ENCODE results near the gene MAL.

MAL gene

DNA sequence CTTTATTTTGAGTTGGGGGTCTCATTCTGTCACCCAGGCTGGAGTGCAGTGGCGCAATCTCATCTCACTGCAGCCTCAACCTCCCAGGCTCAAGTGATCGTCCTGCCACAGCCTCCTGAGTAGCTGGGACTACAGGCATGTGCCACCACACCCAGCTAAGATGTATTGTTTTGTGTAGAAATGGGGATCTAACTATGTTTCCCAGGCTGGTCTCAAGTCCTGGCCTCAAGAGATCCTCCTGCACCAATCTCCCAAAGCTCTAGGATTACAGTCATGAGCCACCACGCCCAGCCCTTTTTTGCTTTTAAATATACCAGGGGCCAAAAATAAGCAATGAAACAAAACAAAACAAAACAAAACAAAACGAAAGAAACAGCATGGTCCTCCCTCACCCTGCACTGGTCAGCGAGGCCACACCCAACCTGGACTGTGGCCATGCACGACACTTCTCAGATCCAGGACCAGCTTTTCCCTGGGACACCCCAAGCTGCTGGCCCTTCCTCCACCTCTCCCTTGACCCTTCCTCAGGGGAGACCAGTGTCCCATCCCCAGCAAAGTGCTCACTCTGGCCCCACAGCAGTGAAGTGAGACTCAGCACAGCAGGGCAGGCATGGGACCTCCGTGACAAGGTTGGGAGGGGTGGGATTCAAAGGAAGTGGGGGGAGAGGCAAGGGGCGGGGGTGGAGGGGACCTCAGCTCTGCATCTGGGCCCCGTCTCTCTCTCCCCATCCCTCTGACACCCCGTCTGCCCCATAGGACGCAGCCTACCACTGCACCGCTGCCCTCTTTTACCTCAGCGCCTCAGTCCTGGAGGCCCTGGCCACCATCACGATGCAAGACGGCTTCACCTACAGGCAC, 23.5 kb downstream of the MAL start:
- DNase-seq (ENCODE audit: low read depth, low spot score) = no peak

DNA sequence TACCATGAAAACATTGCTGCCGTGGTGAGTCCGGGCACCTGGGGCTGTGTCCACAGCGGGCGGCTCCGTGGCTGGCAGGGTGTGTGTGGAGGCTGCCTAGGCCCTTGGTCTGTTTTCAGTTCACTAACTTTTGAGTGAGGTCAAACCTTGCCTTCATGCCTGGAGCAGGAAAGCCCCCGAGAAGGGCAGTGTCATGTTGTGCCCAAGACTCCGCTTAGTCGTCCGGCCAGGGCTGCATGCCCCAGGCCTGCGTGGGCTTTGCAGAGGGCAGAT, 24.1 kb downstream of the MAL start:
- DNase-seq (ENCODE audit: low read depth, low spot score) = no peak

DNA sequence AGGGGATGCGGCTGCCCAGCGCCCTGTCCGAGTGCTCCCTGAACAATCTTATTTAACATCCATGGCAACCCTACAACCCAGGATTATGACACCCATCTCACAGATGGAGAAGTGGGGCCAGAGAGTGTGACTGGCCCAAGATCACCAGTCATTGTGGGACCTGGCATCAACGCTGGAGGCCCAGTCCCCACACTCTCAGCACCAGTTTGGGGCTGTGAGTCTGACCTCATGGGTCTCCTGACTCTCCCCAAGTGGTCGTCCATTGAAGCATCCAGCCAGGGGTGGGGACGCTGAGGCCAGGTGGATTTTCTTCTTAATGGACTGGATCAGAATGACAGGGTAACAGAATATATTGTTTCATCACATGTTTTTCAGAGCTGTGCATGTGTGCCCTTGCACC, 24.5 kb downstream of the MAL start:
- no peak for DNase-seq (ENCODE audit: low read depth, low spot score)

DNA sequence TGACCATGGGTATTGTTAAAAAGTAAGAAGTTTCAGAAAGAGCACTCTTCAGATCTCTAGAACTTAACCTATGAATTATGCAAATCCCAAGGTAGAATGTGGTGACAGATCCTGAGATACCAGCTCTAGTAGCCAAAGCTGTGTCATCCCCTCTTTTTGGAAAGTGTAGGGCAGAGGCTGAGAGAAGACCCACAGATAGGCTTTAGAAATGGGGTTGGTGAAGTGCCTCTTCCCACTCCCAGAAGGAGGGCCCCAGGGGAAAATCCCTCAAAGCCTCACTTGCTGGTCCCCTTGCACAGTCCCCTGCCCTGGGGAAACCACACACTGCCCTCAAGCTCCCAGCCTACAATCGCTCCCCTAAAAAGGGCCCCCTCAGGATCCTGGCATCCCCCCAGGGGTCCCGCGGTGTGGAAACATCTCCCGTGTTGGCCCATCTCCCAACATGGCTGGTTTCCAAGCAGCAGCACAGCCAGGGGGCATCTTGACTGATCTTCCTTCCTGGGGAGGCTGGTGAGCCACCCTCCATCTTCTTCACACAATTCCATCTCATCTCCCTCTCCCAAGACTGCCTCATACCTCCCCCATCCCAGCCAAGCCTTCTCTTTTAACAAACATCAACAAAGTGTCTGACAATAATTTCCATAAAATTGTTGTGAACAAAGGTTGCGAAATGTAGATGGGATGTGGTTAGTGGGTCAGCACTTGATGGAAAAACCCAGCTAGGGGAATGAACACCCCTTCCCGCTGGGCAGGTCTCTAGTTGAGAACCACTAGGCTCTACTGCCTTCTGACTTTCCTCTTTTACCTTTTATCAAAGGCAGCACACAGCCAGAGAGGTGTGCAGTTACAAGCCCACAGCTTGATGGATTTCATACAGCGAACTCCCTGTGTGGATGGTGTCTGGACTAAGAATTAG, 25.1 kb downstream of the MAL start:
- no peak for DNase-seq (ENCODE audit: low read depth, low spot score)

DNA sequence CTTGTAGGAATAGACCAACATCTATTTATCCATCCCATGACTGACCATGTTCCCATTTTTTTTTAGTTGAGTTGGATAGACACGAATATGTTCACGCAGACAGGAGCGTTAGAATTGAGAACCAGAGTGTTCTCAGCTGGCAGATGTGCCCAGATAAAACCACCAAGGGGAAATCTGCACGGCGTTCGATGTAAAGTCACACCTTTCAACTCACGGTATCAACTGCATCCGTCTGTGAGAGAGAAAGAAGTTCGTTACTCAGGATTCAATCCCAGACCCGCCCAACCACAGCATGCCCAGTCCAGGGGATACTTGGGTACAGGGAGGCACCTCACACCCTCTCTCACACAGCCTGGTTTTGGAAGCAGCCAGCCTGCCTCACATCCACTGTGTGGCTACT, 26.1 kb downstream of the MAL start:
- no peak for DNase-seq (ENCODE audit: low read depth, low spot score)

DNA sequence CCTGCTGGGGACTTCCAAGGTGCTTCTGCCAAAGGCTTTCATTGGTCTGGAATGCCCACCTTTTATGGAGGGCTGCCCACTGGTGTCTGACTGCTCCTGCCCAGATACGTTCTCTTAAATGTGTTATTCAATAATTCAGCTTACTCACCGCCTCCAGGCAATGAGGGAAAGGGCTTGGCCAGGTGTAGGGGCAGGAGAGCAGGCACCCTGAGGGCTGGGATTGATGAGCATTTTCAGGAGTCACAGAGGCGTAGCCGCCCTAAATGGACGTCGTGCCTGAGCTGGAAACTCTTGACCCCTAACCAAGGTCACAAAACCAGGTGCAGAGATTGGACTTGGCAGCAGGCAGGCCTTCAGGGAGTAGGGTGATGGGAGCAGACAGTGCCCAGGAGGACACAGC, 26.8 kb downstream of the MAL start:
- no peak for DNase-seq (ENCODE audit: low read depth, low spot score)

DNA sequence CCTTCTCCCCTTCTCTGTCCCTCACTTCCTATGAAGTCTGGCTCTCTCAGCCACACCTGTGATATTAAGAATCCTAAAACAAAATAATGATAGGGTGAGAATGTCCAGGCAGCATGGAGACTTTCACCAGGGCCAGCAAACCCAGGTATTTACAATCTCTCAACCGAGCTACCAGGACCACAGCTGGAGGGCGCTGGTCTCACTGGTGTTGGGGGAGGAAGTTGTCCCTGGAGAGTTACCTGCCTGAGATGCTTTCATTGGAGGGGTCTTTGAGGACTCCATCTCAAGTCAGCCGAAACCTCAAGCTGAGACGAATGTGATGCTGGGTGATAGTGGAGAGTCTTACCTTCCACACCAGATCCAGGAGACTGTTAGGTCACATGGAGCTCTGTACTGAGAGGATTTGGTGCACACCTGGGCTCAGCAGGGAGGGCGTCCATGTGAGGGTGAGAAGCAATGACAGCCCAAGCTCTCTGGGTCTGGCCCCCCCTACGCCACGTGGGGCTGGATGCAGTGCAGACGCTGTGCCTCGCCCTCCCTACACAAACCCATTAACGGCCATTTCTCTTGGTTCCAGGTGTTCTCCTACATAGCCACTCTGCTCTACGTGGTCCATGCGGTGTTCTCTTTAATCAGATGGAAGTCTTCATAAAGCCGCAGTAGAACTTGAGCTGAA, 27.4 kb downstream of the MAL start:
- DNase-seq (ENCODE audit: low read depth, low spot score) = no peak

DNA sequence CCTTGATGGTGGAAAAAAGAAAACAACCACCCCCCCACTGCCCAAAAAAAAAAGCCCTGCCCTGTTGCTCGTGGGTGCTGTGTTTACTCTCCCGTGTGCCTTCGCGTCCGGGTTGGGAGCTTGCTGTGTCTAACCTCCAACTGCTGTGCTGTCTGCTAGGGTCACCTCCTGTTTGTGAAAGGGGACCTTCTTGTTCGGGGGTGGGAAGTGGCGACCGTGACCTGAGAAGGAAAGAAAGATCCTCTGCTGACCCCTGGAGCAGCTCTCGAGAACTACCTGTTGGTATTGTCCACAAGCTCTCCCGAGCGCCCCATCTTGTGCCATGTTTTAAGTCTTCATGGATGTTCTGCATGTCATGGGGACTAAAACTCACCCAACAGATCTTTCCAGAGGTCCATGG, 28.0 kb downstream of the MAL start:
- DNase-seq (ENCODE audit: low read depth, low spot score) = peak; percentile 54

DNA sequence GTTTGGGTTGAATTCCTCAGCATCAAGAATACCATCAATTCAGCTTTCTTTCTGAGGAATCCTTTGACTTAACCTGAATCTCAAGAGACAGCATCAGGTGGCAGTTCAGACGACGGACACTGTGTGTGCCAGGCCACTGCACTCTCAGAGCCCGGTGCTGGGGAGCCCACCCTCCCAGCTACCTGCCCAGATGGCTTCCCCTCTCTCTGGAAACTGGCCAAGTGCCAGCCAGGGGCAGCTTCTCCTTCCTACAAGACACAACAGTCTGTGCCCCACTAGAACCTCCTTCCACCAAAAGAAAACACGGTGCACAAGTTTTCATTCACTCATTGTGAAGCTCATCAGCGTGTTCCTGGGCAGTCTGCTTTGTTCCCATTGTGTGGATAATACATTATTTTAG, 28.5 kb downstream of the MAL start:
- no peak for DNase-seq (ENCODE audit: low read depth, low spot score)

DNA sequence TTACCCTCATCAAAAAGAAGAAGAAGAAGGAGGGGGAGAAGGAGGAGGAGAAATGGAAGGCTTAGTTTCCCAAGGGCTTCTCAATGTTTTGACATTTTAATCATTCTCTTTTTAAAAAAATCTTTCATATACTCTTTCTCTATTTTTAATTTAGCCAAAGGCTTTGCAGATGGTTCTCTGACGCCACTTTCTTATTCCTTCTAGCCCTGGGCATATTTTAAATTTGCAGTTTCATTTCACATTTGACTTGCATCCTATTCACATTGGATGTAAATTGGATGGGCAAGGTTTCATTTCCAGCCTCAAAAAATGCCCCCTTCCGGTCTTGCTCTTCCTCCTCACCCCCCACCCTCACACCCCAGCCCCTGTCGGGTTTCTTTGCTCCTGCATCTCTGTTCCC, 29.8 kb downstream of the MAL start:
- DNase-seq (ENCODE audit: low read depth, low spot score) = no peak

DNA sequence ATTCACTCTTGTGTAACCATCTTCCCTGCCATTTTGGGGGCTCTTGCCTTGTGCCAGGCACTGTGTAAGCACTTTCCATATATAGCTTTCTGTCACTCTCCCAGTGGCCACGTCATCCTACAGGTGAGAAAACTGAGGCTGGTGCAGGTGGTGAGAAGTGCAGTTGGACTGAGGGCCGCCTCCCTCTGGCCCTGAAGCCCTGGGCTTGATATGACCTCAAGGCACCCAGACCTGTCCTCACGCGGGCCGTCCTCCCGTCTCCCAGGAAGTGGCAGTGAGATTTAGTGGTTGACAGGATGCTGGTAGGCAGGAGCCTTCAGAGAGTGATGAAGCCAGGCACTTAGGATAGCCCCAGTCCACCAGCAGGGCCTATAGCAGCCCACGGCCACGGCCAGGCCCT, 30.5 kb downstream of the MAL start:
- DNase-seq (ENCODE audit: low read depth, low spot score) = no peak

DNA sequence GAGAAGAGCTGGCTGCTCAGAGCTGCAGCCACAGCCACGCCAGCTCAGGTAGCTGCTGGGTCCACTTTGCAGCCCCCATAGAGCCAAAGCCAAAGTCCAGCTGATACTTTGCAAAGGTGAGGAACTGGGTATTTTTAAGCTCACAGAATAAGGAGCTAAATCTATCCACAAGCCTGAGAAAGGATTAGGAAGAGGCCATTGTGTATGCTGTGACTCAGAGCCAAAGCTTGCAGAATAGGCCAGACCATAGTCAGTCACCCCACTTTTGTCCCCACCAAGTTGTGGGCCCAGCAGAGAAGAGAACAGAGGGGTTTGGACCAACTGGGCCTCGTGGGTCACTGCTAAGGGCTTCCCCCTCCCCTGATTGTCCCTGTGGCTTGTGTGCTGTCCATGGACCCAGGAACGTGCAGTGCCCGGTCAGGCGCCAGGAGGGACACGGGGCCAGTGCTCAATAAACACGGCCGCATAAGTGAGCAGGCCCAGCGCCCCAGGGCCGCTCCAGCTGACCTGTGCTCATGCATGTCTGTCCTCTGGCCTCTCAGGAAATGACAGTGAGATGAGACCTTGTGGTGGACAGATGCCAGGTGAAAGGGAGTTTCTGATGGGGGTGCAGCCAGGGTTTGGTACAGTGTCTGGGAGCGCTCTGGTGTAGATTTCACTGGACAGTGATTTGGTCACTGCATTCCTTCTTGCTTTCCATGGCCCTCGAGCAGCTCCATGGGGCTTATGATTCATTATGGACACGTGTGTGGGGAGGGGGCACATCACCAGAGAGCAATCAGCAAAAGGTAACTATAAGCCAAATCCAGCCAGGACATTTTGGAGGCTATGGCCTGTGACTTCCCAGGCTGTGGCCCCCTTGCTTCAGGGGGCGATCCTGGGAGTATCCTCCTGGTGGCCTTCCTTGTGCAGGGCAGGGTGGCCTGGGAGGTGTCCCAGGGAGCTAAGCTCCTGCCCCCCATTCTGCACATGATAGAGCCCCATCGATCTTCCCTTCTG, 31.3 kb downstream of the MAL start:
- DNase-seq (ENCODE audit: low read depth, low spot score) = no peak

DNA sequence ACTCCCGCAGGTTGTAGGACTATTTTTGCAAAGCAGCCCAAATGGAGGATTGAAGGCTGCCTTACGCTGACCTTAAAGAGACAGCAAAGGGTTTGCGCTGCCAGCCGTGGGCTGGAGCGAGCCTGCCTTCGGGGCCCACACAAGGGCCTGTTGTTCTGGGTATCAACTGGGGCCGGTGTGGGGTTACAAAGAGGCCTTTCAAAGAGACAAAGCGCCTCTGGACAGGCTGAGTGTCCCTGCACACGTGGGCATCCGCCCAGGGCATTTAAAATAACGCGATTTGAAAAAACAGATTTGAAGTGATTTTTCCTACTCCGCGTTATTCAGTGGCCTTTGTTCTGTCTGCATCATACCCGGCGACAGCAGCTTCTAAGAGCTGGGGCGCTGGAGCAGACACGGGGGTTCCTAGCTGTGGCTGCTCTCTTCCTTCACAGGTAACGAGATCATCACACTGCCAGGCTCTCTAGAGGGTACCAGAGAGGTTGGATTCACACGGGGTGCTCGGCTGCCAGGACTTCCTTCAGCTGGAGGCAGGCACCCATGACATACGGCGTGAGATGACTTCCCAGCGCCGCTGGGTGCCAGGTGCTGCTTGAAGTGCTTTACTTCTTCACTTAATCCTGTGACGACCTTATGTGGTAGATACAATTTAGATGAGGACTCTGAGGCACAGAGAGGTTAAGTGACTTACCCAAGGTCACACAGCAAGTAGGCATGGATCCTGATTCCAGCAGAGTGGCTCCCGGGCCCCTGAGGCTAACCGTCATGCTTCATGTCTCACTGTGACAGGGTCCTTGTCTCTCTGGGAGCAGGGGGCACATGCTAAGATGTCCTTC, 32.2 kb downstream of the MAL start:
- no peak for DNase-seq (ENCODE audit: low read depth, low spot score)

DNA sequence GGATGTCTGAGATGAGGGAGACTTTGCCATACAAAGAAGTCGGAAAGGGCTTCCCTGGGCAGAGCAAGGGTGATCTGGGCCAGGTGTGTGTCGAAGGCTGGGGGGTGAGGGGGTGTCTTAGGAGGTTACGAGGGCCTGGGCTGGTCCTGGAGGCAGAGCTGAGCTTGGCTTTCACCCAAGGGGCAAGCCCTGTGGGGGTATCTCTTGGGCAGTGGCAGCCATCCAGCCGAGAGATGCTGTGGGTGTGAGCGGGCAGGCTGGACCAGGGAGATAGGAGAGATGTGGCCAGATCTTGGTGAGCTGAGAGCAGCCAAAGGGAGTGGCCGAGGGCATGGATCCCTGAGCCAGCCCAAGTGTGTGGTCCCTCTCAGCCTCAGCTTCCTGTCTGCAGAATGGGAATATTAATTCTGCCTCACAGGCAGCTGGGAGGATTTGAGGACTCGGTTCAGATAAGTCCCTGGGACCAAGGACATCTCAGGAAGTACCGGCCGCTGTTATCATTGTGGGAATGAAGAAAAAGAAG, 33.0 kb downstream of the MAL start:
- DNase-seq (ENCODE audit: low read depth, low spot score) = no peak

DNA sequence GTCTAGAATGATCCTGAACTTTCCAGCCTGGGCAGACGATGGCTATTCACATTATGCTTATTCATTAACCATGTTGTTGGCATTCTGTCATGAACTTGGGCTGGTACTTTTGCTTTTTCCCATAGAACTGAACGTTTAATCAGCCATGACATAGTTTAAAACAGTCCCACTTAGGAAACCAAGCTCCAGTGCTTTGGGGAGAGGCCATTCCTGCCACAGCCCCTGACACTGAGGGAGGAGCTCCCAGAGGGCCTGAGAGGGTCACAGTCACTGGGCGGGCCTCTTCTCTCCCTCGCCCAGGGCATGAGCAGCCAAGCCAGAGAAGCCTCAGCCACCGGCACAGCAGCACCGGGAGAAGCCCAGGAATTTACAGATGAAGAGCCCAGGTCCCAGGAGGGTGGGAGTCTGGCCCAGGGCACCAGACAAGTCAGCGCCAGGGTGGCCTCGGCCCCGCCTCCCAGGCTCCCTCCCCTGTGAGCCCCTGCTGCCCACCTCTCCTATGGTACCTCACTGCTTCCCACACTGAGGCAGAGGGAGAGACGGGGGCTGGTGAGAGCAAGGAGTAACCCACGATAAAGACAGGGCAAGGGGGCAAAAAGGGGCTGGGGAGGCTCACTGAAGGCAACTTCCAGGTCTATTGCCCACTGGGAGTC, 33.6 kb downstream of the MAL start:
- DNase-seq (ENCODE audit: low read depth, low spot score) = no peak

DNA sequence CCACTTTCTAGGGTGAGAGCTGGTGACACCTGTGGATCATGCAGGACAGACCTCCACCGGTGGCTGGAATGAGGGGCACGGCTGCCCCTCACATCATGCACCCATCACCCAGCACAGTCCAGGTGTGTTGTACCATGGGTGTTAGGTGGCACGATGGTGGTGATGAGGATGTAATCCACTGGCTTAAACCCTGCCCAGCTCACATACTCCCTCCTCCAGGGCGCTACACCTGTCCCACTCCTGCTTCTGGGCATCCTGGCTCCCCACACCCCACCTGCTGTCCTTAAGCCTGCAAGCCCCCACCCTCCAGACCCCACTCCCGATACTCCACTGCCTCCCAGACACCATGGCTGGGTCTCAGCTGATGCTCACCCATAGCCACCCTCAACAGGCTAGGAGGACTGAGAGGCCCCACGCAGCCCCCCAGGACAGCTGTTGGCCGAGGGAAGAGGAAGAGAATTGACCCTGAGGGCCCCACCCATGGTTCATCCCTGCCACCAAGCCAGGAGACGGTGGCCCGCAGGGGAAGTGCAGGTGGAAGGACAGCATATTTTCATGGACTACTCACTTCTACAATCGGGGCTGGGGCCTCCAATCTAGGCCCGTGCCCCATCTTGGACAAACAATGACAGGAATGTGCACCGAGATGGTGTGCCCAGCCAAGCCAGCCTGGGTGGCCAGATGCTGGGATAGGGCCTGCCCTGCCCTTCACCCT, 34.3 kb downstream of the MAL start:
- no peak for DNase-seq (ENCODE audit: low read depth, low spot score)

DNA sequence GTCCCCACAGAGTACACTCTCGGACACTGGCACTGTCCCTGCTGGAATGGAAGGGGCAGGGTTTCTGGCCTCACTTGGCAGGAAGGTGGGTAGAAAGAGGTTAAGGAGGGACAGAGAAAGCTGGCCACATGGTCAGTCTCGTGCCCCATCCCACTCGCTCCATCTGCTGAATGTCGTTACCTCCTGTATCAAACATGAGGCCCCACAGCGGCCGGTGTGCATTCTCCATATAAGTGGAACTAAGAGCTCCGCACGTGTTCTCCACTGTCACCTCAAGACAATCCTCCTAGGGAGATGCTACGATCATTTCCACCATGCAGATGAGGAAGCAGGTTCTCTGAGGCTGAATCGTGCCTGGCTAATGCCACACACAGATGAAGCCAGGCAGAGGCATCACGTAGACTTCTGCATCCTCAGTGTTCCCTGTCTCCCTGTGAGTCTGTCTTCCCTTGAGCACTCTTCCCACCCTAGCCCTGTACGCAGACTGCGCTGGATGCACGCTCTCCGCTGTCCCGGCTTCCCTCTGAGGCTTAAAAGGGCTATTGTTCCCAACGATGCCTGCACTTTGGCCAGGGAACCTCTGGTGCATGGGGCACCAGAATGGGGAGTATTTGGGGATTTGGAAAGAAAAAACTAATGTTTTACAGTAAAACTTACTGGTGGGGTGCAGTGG, 35.1 kb downstream of the MAL start:
- DNase-seq (ENCODE audit: low read depth, low spot score) = no peak

DNA sequence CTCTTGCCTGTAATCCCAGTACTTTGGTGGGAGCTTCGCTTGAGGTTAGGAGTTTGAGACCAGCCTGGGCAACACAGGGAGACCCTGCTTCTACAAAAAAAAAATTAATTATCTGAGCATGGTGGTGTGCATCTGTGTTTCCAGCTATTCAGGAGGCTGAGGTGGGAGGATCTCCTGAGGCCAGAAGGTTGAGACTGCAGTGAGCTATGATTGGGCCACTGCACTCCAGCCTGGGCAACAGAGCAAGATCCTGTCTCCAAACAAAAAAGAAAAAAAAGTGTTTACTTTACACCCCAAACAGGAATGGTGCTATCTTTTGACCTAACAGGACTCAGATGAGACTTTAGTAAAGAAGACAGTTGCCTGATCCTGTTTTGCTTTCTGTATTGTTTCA, 35.6 kb downstream of the MAL start:
- no peak for DNase-seq (ENCODE audit: low read depth, low spot score)

All from ELF-1 (cell line).